MCF 10A (cell line): ENCODE data around the gene MBD2. TPM values are rescaled to one million over a fixed set of nuclear protein-coding genes. Genes with fewer than 3 reads are reported as not detected.
A peak's percentile ranks its signal among the peaks of the same experiment; 100 is the strongest.

Experiments used
- BruUV-seq: library from RNA; stranded (reverse); fragments of 400-500 nt; replicated peaks from 2 replicates; lab custom pipeline; 2021; lab: Mats Ljungman, UMichigan
- CTCF ChIA-PET: fragments of 300-600 bp; sonication (Branson Sonifier 250); formaldehyde crosslinking; extraction: SDS; loops from one replicate; lab custom pipeline; 2021; ENCODE audit warnings: antibody characterized with exemption, inconsistent platforms; lab: Yijun Ruan, JAX
- POLR2A ChIA-PET: fragments of 300-600, 350-650 bp; sonication (Branson Sonifier 250); formaldehyde crosslinking; extraction: SDS; loops from one replicate; lab custom pipeline; 2020; ENCODE audit warnings: antibody characterized with exemption, inconsistent platforms; lab: Yijun Ruan, JAX
- DNase-seq: peaks from one replicate; pipeline ENCODE4 v3.0.0-alpha.2; 2018; ENCODE audit not compliant: unreplicated experiment
- H3K27ac Mint-ChIP-seq: one replicate; pipeline ENCODE4 v1.8.0; 2022; ENCODE audit warnings: mild to moderate bottlenecking, low read depth, mixed read lengths; ENCODE audit not compliant: unreplicated experiment
- H3K27me3 Mint-ChIP-seq: one replicate; pipeline ENCODE4 v1.8.0; 2022; ENCODE audit warnings: mixed read lengths; ENCODE audit not compliant: insufficient read depth, unreplicated experiment
- H3K36me3 Mint-ChIP-seq: one replicate; pipeline ENCODE4 v1.8.0; 2022; ENCODE audit warnings: mild to moderate bottlenecking, moderate library complexity, mixed read lengths; ENCODE audit not compliant: insufficient read depth, unreplicated experiment
- H3K4me1 Mint-ChIP-seq: one replicate; pipeline ENCODE4 v1.8.0; 2022; ENCODE audit warnings: mixed read lengths; ENCODE audit not compliant: insufficient read depth, unreplicated experiment
- H3K4me3 Mint-ChIP-seq: one replicate; pipeline ENCODE4 v1.8.0; 2022; ENCODE audit warnings: mild to moderate bottlenecking, moderate library complexity, mixed read lengths; ENCODE audit not compliant: unreplicated experiment
- H3K9me3 Mint-ChIP-seq: one replicate; pipeline ENCODE4 v1.8.0; 2022; ENCODE audit warnings: mixed read lengths; ENCODE audit not compliant: unreplicated experiment
- intact Hi-C: fragments of 100-400 bp; cut with micrococcal nuclease; formaldehyde crosslinking; loops from 2 replicates; pipeline ENCODE4 v1.14.1; 2022
- total RNA-seq: library from RNA; stranded (reverse); gene quantifications from 2 replicates; pipeline ENCODE4 v1.2.3, GENCODE V29; 2022
- TF ChIP-seq, protein P1 (sequence below): fragments of 200-600 bp; IDR thresholded peaks from one replicate; pipeline ENCODE4 v1.8.0; 2022; ENCODE audit warnings: antibody characterized with exemption, mild to moderate bottlenecking; ENCODE audit not compliant: unreplicated experiment

MBD2 gene
- total RNA-seq, 1 experiment from 2014 or later, result 179 TPM

- no TSS peak for BruUV-seq
- Mint-ChIP-seq H3K9me3 (no peaks in the 10 kb centered on the region), H3K27me3 (no peaks in the 10 kb centered on the region), H3K27ac (no peak overlapping the region), H3K4me1 (no peaks in the 10 kb centered on the region), H3K36me3 (peaks cover 32% of the 10 kb centered on the region), H3K4me3 (no peak overlapping the region)
- POLR2A ChIA-PET, result no interaction called here
- intact Hi-C loops, result no loop called here
- CTCF ChIA-PET, result interaction anchor here (0.7 to 1.3 kb wide), 2 partner anchors 12 to 58 kb away, joined by 3 to 4 read pairs; no protein-coding TSS in a partner anchor
- no peak for DNase-seq
- TF ChIP-seq, protein P1, sequence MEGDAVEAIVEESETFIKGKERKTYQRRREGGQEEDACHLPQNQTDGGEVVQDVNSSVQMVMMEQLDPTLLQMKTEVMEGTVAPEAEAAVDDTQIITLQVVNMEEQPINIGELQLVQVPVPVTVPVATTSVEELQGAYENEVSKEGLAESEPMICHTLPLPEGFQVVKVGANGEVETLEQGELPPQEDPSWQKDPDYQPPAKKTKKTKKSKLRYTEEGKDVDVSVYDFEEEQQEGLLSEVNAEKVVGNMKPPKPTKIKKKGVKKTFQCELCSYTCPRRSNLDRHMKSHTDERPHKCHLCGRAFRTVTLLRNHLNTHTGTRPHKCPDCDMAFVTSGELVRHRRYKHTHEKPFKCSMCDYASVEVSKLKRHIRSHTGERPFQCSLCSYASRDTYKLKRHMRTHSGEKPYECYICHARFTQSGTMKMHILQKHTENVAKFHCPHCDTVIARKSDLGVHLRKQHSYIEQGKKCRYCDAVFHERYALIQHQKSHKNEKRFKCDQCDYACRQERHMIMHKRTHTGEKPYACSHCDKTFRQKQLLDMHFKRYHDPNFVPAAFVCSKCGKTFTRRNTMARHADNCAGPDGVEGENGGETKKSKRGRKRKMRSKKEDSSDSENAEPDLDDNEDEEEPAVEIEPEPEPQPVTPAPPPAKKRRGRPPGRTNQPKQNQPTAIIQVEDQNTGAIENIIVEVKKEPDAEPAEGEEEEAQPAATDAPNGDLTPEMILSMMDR, result no peak
These were observed 39.6 kb downstream of the MBD2 start for GRCh38 chr18:54184836-54185235.

DNA sequence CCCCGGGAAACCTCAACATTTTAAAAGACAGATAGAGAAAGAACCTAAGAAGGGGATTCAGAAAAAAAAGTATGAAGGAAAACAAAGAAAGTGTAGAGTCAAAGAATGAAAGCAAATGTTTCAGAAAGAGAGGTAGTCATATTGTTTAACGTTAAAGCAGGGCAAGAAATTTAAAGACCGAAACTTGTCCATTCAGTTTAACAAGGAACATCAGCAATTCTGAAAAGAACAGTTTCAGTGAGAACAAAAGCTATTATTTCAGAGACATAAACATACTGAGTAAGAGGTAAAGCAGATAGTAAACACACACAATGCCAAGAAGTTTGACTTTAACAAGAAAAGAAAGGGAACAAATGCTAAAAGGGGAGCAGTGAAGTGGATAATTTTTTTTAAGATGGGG, 41.1 kb downstream of the MBD2 start:
- no peak for DNase-seq
- no peak overlapping the region for H3K4me3 Mint-ChIP-seq
- H3K27ac Mint-ChIP-seq, result no peak overlapping the region
- TF ChIP-seq, protein P1, result no peak
- ChIA-PET POLR2A (interaction anchor here (1.3 kb wide), 1 partner anchor 39 kb away, joined by 3 read pairs; no protein-coding TSS in a partner anchor), CTCF (interaction anchor here (0.7 to 1.7 kb wide), 3 partner anchors 13 to 163 kb away, joined by 3 to 6 read pairs (median 5); no protein-coding TSS in a partner anchor)
- H3K4me1 Mint-ChIP-seq, result no peaks in the 10 kb centered on the region
- H3K36me3 Mint-ChIP-seq, result peaks cover 31% of the 10 kb centered on the region
- H3K9me3 Mint-ChIP-seq, result no peaks in the 10 kb centered on the region
- no peaks in the 10 kb centered on the region for H3K27me3 Mint-ChIP-seq
- intact Hi-C loops, result no loop called here
- BruUV-seq, result no TSS peak

- peaks cover 30% of the 10 kb centered on the region for H3K36me3 Mint-ChIP-seq
- ChIA-PET CTCF (interaction anchor here (0.6 to 1.1 kb wide), 4 partner anchors 31 to 1732 kb away, joined by 3 to 4 read pairs (median 3); no protein-coding TSS in a partner anchor), POLR2A (no interaction called here)
- H3K9me3 Mint-ChIP-seq, result no peaks in the 10 kb centered on the region
- H3K27ac Mint-ChIP-seq, result no peak overlapping the region
- BruUV-seq, result no TSS peak
- peak; percentile 25 for DNase-seq
- intact Hi-C loops, result no loop called here
- H3K4me3 Mint-ChIP-seq, result no peak overlapping the region
- H3K27me3 Mint-ChIP-seq, result no peaks in the 10 kb centered on the region
- H3K4me1 Mint-ChIP-seq, result no peaks in the 10 kb centered on the region
- TF ChIP-seq, protein P1, result no peak
These were observed 42.4 kb downstream of the MBD2 start for GRCh38 chr18:54181856-54182602.

DNA sequence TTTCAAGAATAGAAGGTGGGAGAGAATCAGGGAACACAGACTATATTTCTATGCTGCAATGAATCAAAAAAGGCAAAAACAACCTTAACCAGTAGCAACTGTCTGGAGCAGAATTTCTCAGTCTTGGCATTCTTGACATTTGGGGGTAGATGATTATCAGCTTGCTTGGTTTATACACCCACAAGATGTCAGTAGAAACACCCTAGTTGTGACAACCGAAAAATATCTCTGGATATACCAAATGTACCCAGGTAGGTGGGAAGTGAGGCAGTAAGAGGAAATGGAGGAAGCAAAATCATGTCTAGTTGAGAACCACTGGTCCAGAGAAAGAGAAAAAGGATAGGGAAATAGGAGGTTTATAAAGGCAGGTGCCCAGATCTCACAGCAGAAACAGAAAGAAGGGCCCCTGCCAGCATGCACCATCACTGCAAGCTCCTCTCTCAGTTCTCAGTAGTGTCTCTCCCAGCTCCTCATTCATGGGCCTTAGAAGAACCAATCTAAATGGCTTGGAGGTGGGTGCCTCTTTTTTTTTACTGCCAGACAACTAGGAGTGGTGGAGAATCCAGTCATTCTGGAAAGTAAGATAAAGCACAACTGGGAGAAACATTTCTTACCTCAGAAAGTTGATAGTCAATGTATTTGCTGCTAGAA, 50.4 kb downstream of the MBD2 start:
- no TSS peak for BruUV-seq
- POLR2A ChIA-PET, result interaction anchor here (0.9 to 1.3 kb wide), 2 partner anchors 12 to 25 kb away, joined by 3 to 4 read pairs; no protein-coding TSS in a partner anchor
- no peaks in the 10 kb centered on the region for H3K27me3 Mint-ChIP-seq
- H3K36me3 Mint-ChIP-seq, result peaks cover 21% of the 10 kb centered on the region
- CTCF ChIA-PET, result interaction anchor here (0.7 to 1.7 kb wide), 2 partner anchors 96 to 161 kb away, joined by 3 to 8 read pairs; partner anchors contain the start of gene POLI
- DNase-seq, result no peak
- no peaks in the 10 kb centered on the region for H3K9me3 Mint-ChIP-seq
- H3K4me3 Mint-ChIP-seq, result no peak overlapping the region
- peak overlapping the region; percentile 65 for H3K27ac Mint-ChIP-seq
- TF ChIP-seq, protein P1, result no peak
- intact Hi-C loops, result no loop called here
- H3K4me1 Mint-ChIP-seq, result peaks cover 17% of the 10 kb centered on the region
